Natural killer cell treated with Interleukin-12 subunit alpha and Interleukin-12 subunit beta and Interleukin-15 and Interleukin-18, amount 100 ng/mL, for 72 hours (primary cell): ENCODE measurements around the gene PDE6G. TPM values are rescaled to one million over a fixed set of nuclear protein-coding genes. Genes with fewer than 3 reads are reported as not detected.
A peak's percentile ranks its signal among the peaks of the same experiment; 100 is the strongest.

Source experiments
- ATAC-seq, 2 donors: fragments of 150-1000 bp; cut with Tn5 transposase in 1 of 2; sonication (Bioruptor Pico), chemical (Tn5 transposase) in 1 of 2; 2 replicates each; pipeline ENCODE4 v1.10.0; 2021
- DNase-seq: peaks from one replicate; pipeline ENCODE4 v3.0.0; 2022; ENCODE audit warnings: low spot score
- H3K27ac Mint-ChIP-seq, 2 donors: 1 replicate in 1 of 2; 2 replicates in 1 of 2; pipeline ENCODE4 v1.8.0; 2022; ENCODE audit warnings: mixed read lengths in 2 of 2, mild to moderate bottlenecking in 1 of 2, moderate library complexity in 1 of 2
- H3K27me3 Mint-ChIP-seq, 2 donors: 1 replicate in 1 of 2; 2 replicates in 1 of 2; pipeline ENCODE4 v1.8.0; 2022; ENCODE audit warnings: mixed read lengths in 2 of 2
- H3K36me3 Mint-ChIP-seq: one replicate; pipeline ENCODE4 v1.8.0; 2022; ENCODE audit warnings: mixed read lengths
- H3K4me1 Mint-ChIP-seq, 2 donors: 1 replicate in 1 of 2; 2 replicates in 1 of 2; pipeline ENCODE4 v1.8.0; 2022; ENCODE audit warnings: low read depth in 2 of 2, mixed read lengths in 2 of 2, mild to moderate bottlenecking in 1 of 2
- H3K4me3 Mint-ChIP-seq: one replicate; pipeline ENCODE4 v1.8.0; 2022; ENCODE audit warnings: mixed read lengths
- H3K9me3 Mint-ChIP-seq: 2 replicates; pipeline ENCODE4 v1.8.0; 2022; ENCODE audit warnings: mixed read lengths
- total RNA-seq, 2 donors: library from RNA; stranded (reverse); gene quantifications; one replicate each; pipeline ENCODE4 v1.2.3, GENCODE V29; 2022

The PDE6G gene
- total RNA-seq, 2 donors from 2014 or later, result 4.8 to 8.9 TPM

DNA sequence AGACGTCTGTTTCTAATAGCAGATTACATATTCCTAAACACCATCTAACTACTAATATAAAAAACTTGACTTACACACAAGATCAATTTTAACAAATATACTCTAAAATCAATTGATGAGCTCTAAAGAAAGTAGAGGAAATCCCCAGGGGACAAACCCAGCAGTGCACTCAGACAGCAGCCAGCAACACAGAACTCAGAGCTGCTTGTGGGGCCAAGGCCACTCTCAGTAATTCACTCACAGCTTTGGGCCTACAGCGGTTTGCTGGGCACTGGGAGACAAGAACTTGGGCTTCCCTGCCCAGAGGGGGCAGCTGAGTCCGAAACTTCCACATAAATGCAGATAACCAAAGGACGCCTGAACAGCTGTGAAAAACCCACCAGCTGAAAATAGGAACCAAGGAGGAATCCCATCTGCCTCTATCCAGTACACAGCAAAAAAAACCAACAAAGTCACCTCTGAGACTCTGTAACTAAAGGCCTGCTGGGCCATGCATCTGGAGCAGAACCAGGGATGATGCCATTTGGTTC lies 40.9 kb downstream of the PDE6G start:
- no peaks in the 10 kb centered on the region for H3K27me3 Mint-ChIP-seq
- no peak for DNase-seq
- no peak overlapping the region for H3K4me3 Mint-ChIP-seq
- no peaks in the 10 kb centered on the region for H3K9me3 Mint-ChIP-seq
- peak overlapping the region in 1 of 2 donors; percentile 50 for H3K27ac Mint-ChIP-seq
- ATAC-seq, result no peak
- peaks cover 8% of the 10 kb centered on the region for H3K36me3 Mint-ChIP-seq
- H3K4me1 Mint-ChIP-seq, result peaks cover 16 to 28% of the 10 kb centered on the region in 2 donors

DNA sequence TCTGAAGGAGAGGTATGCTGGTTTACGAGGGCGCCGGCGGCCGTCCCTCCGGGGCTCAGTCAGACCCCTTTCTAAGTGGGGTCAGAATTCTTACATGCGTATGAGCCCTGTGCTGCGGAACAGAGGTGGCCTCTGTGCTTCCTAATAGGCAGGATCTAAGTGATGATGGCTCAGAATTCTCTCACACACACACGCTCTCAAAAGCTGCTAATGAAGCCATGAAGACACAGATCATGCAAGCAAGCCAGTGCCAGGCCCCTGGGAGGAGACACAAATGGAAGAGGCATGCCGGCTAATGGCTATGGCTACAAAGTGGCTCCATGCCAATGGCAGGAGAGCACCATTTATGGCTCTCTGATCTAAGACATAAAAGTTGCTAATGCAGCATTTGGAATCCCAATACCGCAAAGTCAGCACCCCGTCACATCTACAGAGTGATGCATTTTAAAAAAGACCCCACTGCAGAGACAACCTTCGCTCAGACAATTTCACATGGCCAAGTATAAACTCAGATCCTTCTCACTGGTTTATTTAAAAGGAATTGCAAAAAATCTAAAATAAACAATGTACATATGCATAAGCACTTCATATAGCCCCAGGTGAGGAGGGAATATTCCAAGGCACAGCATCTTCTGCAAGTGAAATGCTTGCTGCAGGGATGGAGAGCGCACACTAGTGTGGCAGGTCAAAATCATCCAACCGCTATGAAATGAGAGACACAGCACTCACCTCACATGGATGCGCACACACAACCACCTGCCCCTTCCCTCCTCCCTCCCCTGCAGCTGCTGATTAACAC lies 44.0 kb downstream of the PDE6G start:
- Mint-ChIP-seq H3K9me3 (no peaks in the 10 kb centered on the region), H3K27ac (no peak overlapping the region), H3K4me3 (no peak overlapping the region), H3K4me1 (peaks cover 19 to 34% of the 10 kb centered on the region in 2 donors), H3K27me3 (no peaks in the 10 kb centered on the region), H3K36me3 (peaks cover 12% of the 10 kb centered on the region)
- peak; percentile 42 for DNase-seq
- no peak for ATAC-seq

DNA sequence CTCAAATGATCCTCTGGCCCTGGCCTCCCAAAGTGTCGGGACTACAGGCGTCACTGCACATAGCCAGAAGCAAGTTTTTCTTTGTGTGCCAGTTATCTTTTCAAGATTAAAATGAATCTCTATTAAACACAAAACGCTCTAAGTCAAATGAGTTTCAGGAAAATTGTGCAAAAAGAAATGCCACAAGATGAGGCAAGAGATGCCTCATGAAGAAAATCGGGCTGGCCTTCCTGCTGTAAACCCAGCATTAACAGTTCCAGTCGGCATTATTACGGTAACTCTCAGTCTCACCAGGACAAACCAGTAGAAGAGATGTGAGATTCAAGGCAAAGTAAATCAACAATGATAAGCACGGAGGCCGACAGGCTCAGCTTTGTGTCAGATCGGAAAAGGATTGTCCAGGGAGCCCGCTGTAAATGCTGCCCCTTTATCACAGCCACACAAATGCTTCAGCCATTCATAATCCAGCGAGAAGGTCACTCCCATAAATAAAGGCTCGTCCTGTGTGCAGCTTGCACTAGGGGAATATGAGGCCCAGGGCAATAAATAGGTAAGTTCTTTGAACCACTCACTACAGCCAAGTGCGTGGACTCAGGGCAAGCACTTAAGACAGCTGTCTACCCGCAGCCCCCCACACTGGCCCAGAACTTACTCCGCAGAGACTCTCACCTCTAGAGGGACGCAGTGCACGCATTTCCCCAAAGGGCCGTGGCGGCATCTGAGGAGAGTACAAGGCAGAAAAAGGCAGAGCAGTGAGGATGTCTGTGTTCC lies 46.6 kb downstream of the PDE6G start:
- Mint-ChIP-seq H3K36me3 (peaks cover 6% of the 10 kb centered on the region), H3K27ac (no peak overlapping the region), H3K4me3 (no peak overlapping the region), H3K27me3 (no peaks in the 10 kb centered on the region), H3K9me3 (no peaks in the 10 kb centered on the region), H3K4me1 (peaks cover 9 to 23% of the 10 kb centered on the region in 2 donors)
- ATAC-seq (no peak), DNase-seq (peak; percentile 29)

DNA sequence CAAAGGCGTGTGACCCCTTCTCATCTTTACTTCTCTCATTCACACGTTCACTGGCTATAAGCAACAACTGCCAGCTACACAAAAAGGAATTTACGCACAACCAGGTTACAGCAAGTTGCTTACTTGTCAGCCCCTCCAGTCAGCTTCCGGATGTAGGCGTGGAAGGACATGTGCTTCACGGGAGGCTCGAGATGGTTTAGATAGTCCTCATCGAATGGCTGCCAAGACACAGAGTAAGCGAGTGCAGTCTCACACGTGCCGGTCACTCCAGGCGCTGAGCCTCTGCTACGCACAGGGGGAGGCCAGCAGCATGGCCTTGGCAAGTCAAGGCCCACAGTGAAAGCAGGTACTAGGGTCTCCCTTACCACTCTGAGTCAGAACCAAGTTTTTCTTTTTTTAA lies 47.7 kb downstream of the PDE6G start:
- no peaks in the 10 kb centered on the region for H3K27me3 Mint-ChIP-seq
- no peak overlapping the region for H3K27ac Mint-ChIP-seq
- H3K4me3 Mint-ChIP-seq, result no peak overlapping the region
- ATAC-seq (no peak), DNase-seq (peak; percentile 44)
- H3K36me3 Mint-ChIP-seq, result peaks cover 11% of the 10 kb centered on the region
- no peaks in the 10 kb centered on the region for H3K9me3 Mint-ChIP-seq
- H3K4me1 Mint-ChIP-seq, result peaks cover 4 to 14% of the 10 kb centered on the region in 2 donors

DNA sequence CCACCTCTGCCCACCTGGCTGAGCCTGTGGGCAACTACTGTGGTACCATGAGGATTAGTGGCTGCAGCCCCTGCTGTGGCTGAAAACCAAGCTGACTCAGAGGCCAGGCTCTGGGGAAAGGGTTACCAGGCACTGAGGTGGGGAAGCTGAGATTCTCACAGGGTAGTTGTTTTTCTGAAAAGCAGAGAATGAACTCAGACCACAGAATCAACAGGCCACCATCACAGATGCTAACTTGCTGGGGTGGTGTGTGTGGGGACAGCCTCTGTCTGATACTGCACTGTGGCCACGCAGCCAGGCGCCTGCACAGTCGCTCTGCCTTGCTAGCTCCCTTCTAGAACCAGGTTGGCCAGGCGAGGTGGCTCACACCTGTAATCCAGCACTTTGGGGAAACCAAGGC lies 48.3 kb downstream of the PDE6G start:
- Mint-ChIP-seq H3K36me3 (peaks cover 11% of the 10 kb centered on the region), H3K4me1 (peaks cover 4 to 11% of the 10 kb centered on the region in 2 donors), H3K9me3 (no peaks in the 10 kb centered on the region), H3K27me3 (no peaks in the 10 kb centered on the region), H3K4me3 (no peak overlapping the region), H3K27ac (no peak overlapping the region)
- ATAC-seq, result peak; percentile 15 to 44
- peak; percentile 37 for DNase-seq

DNA sequence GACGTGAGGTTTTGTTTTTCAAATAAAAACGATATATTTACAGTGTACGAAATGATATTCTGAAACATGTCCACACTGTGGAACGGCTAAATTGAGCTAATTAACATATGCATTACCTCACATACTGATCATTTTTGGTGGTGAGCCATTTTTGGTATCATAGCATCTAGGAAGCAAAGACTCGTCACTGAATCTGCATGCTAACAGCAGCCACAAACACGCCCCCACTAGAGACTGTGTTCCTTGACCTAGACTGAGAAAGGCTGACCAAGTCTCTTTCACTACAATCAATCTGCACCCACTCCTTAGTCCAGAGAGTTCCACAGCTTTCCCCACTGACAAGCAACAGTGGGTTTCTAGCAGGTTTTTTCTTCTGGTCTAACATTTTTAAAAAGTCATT lies 48.9 kb downstream of the PDE6G start:
- no peak for DNase-seq
- no peak overlapping the region for H3K27ac Mint-ChIP-seq
- H3K4me1 Mint-ChIP-seq, result peaks cover 4 to 11% of the 10 kb centered on the region in 2 donors
- H3K9me3 Mint-ChIP-seq, result no peaks in the 10 kb centered on the region
- no peaks in the 10 kb centered on the region for H3K27me3 Mint-ChIP-seq
- H3K4me3 Mint-ChIP-seq, result no peak overlapping the region
- ATAC-seq, result no peak
- H3K36me3 Mint-ChIP-seq, result peaks cover 11% of the 10 kb centered on the region

DNA sequence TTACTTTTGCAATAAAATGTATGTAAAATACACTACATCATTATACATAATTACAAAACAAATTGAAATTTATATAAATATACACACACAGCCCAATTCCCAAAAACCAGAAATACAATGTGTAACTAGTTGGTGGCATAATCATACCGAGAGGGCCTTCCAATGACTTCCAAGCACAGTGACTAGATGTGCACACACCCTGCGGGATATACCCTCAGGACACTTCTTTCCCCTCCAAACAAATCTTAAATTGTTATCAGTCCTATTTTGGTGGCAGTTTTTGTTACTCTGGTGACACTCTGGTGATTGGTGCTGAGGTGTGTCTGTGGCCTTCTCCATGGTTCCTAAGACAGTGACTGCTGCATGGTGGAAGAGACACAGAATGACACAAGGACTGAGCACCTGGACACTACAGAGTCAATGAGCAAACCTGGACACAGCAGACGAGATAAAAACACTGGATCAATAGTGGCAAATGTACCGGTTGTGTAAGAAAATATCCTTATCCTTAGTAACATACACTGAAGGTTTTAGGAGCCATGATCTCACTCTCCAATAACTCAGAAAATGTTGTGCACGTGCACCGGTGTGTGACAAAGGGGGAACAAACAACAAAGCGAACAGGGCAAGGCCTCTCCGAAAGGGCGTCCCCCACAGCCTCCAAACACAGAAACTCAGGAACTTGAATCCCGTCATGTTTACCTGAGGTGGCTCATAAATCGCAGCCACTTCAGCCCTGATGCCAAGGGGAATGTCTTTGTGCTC lies 52.3 kb downstream of the PDE6G start:
- no peaks in the 10 kb centered on the region for H3K27me3 Mint-ChIP-seq
- no peak overlapping the region for H3K4me3 Mint-ChIP-seq
- ATAC-seq, result no peak
- no peak overlapping the region for H3K27ac Mint-ChIP-seq
- no peak for DNase-seq
- peaks cover 3 to 11% of the 10 kb centered on the region in 2 donors for H3K4me1 Mint-ChIP-seq
- peaks cover 14% of the 10 kb centered on the region for H3K36me3 Mint-ChIP-seq
- H3K9me3 Mint-ChIP-seq, result no peaks in the 10 kb centered on the region

DNA sequence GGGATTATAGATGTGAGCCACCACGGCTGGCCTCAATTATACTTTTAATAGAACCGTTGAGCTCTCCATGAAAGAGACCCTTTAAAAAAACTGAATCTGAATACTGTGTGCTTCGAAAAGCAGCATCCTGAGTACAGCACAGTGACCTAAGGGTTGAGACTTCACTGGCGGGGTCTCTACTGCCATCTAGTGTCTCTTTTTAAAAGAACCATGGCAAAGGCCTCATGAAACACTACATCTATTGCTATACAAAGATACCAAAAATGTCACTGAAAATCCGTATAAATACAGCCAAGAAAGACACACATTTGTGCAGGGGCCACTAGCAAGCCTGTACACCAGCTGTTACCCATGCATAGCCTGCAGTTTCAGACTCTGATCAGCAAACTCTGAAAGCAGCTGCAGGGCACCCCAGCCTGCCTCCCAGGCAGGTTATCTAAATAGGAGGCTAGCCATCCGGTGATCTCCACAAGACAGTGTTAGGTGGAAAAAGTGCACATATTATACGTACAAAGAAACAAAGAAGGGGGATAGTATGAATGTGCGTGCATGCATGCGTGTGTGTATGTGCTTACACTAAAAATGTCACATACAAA lies 54.7 kb downstream of the PDE6G start:
- no peaks in the 10 kb centered on the region for H3K27me3 Mint-ChIP-seq
- no peaks in the 10 kb centered on the region for H3K9me3 Mint-ChIP-seq
- no peak overlapping the region for H3K4me3 Mint-ChIP-seq
- peaks cover 14% of the 10 kb centered on the region for H3K36me3 Mint-ChIP-seq
- peaks cover 10 to 11% of the 10 kb centered on the region in 2 donors for H3K4me1 Mint-ChIP-seq
- DNase-seq, result peak; percentile 78
- peak; percentile 73 to 75 for ATAC-seq
- H3K27ac Mint-ChIP-seq, result no peak overlapping the region

Other genes with a start within 250 kb of the PDE6G start
- 1,000 to 10,000 TPM; 4,962 to 5,145 TPM for gene ACTG1, start 143.7 kb downstream of the PDE6G start, total RNA-seq
- gene FSCN2, start 128.2 kb downstream of the PDE6G start, total RNA-seq, result under 1 TPM; 0.21 to 0.64 TPM
- gene FAAP100, start 104.2 kb downstream of the PDE6G start, total RNA-seq, result 10 to 100 TPM; 35.5 to 76.6 TPM
- 100 to 1,000 TPM; 161 to 174 TPM for gene NPLOC4, start 19.4 kb downstream of the PDE6G start, total RNA-seq
- under 1 TPM in 1 of 2 donors, not detected in 1; 0.50 TPM for gene TSPAN10, start 19.3 kb downstream of the PDE6G start, total RNA-seq
- 10 to 100 TPM; 35.2 to 45.6 TPM for gene OXLD1, start 10.1 kb upstream of the PDE6G start, total RNA-seq
- gene CCDC137, start 10.2 kb upstream of the PDE6G start, total RNA-seq, result 10 to 100 TPM; 38.0 to 90.1 TPM
- gene ARL16, start 27.3 kb upstream of the PDE6G start, total RNA-seq, result 10 to 100 TPM; 35.5 to 54.7 TPM
- gene HGS, start 27.5 kb upstream of the PDE6G start, total RNA-seq, result 100 to 1,000 TPM; 140 to 220 TPM
- gene MRPL12, start 46.8 kb upstream of the PDE6G start, total RNA-seq, result 100 to 1,000 TPM in 1 of 2 donors, 10 to 100 TPM in 1; 98.7 to 226 TPM
- 10 to 100 TPM; 17.5 to 36.3 TPM for gene SLC25A10, start 55.7 kb upstream of the PDE6G start, total RNA-seq
- not detected for gene GCGR, start 147.6 kb upstream of the PDE6G start, total RNA-seq
- gene MCRIP1, start 176.7 kb upstream of the PDE6G start, total RNA-seq, result 100 to 1,000 TPM in 1 of 2 donors, 10 to 100 TPM in 1; 83.9 to 104 TPM
- gene PPP1R27, start 178.5 kb upstream of the PDE6G start, total RNA-seq, result not detected
- 100 to 1,000 TPM; 691 to 774 TPM for gene P4HB, start 204.0 kb upstream of the PDE6G start, total RNA-seq
- gene ARHGDIA, start 214.8 kb upstream of the PDE6G start, total RNA-seq, result 100 to 1,000 TPM; 874 to 929 TPM
- 100 to 1,000 TPM; 159 to 302 TPM for gene ALYREF, start 235.0 kb upstream of the PDE6G start, total RNA-seq
- 100 to 1,000 TPM in 1 of 2 donors, 10 to 100 TPM in 1; 81.3 to 112 TPM for gene ANAPC11, start 235.2 kb upstream of the PDE6G start, total RNA-seq
- gene NPB, start 245.7 kb upstream of the PDE6G start, total RNA-seq, result under 1 TPM; 0.17 to 0.50 TPM